ENCODE results near the gene SAA4. TPM values are rescaled to one million over a fixed set of nuclear protein-coding genes. Genes with fewer than 3 reads are reported as not detected.

SAA4 gene
- total RNA-seq, 1 experiment from 2014 or later, result not detected

- Histone ChIP-seq H3K36me3 (ENCODE audit: control insufficient read depth, insufficient read depth, low read length) (no peaks in the 10 kb centered on the region), H3K4me3 (ENCODE audit: low read depth, low read length) (no peak overlapping the region), H3K9me3 (no peaks in the 10 kb centered on the region; the same call in 1 of the 2 replicates), H3K27me3 (replicated peaks; ENCODE audit: control insufficient read depth, insufficient read depth, low read length) (no peaks in the 10 kb centered on the region; the same call in 1 of the 2 replicates), H3K4me1 (no peaks in the 10 kb centered on the region)
- no peak for TF ChIP-seq CTCF (IDR thresholded peaks at IDR 0.05; ENCODE audit: insufficient read depth in 1 of 2, low read depth in 1 of 2, low read length in 1 of 2, severe bottlenecking in 1 of 2, unreplicated experiment in 1 of 2)
- Mint-ChIP-seq H3K4me3 (ENCODE audit: unreplicated experiment) (no peak overlapping the region), H3K4me1 (ENCODE audit: low read depth, unreplicated experiment) (no peaks in the 10 kb centered on the region), H3K27me3 (ENCODE audit: insufficient read depth, unreplicated experiment) (peaks cover 3% of the 10 kb centered on the region), H3K9me3 (ENCODE audit: unreplicated experiment) (peaks cover 18% of the 10 kb centered on the region), H3K27ac (ENCODE audit: unreplicated experiment) (no peak overlapping the region), H3K36me3 (ENCODE audit: insufficient read depth, unreplicated experiment) (no peaks in the 10 kb centered on the region)
- BruUV-seq (replicated peaks), result no TSS peak
- intact Hi-C loops (cut with micrococcal nuclease; ENCODE audit: unreplicated experiment), result no loop called here
- CTCF ChIA-PET, result interaction anchor here (0.6 to 1.1 kb wide), 3 partner anchors 20 to 489 kb away, joined by 3 to 9 read pairs (median 3); no protein-coding TSS in a partner anchor
- DNase-seq, result no peak
- POLR2A ChIA-PET, result no interaction called here
These were observed 12.8 kb downstream of the SAA4 start for GRCh38 chr11:18223591-18224387.

DNA sequence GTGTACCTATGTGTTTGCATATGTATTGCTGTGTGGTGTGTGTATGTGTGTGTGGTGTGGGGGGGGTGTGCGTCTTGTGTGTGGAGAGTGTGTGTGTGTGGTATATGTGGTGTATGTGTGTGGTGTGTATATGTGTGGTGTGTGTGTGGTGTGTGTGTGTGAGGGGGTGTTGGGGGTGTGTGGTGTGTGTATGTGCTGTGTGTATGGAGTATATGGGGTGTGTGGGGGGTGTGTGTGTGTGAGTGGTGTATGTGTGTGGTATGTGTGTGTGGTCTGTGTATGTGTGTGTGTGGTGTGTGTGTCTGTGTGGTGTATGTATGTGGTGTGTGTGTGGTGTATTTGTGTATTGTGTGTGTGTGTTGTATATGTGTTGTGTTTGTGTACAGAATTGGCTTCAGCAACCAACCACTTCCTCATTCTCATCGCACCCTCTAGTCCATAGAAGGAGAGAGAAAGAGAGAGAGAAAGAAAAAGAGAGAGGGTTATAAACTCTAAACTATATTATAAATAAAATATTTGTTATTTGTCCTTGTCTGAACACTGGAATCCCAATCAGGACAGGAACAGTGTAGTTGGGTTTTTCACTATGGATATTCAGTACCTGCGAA lies 13.7 kb downstream of the SAA4 start:
- no peaks in the 10 kb centered on the region for H3K4me1 ChIP-seq
- H3K4me3 ChIP-seq (ENCODE audit: low read depth, low read length), result no peak overlapping the region
- Mint-ChIP-seq H3K4me3 (ENCODE audit: unreplicated experiment) (no peak overlapping the region), H3K27ac (ENCODE audit: unreplicated experiment) (no peak overlapping the region), H3K9me3 (ENCODE audit: unreplicated experiment) (peaks cover 18% of the 10 kb centered on the region), H3K27me3 (ENCODE audit: insufficient read depth, unreplicated experiment) (peaks cover 3% of the 10 kb centered on the region), H3K4me1 (ENCODE audit: low read depth, unreplicated experiment) (no peaks in the 10 kb centered on the region), H3K36me3 (ENCODE audit: insufficient read depth, unreplicated experiment) (no peaks in the 10 kb centered on the region)
- H3K9me3 ChIP-seq, result no peaks in the 10 kb centered on the region; the same call in 1 of the 2 replicates
- DNase-seq, result no peak
- ChIA-PET CTCF (interaction anchor here (1.1 kb wide), 1 partner anchor 19 kb away, joined by 3 read pairs; no protein-coding TSS in a partner anchor), POLR2A (no interaction called here)
- intact Hi-C loops (cut with micrococcal nuclease; ENCODE audit: unreplicated experiment), result no loop called here
- TF ChIP-seq CTCF (IDR thresholded peaks at IDR 0.05; ENCODE audit: insufficient read depth in 1 of 2, low read depth in 1 of 2, low read length in 1 of 2, severe bottlenecking in 1 of 2, unreplicated experiment in 1 of 2), result no peak
- BruUV-seq (replicated peaks), result no TSS peak
- no peaks in the 10 kb centered on the region; the same call in 1 of the 2 replicates for H3K27me3 ChIP-seq (replicated peaks; ENCODE audit: control insufficient read depth, insufficient read depth, low read length)
- no peaks in the 10 kb centered on the region for H3K36me3 ChIP-seq (ENCODE audit: control insufficient read depth, insufficient read depth, low read length)

GRCh38 chr11:18221274-18221876 lies 15.2 kb downstream of the SAA4 start:
- Mint-ChIP-seq H3K9me3 (ENCODE audit: unreplicated experiment) (peaks cover 18% of the 10 kb centered on the region), H3K36me3 (ENCODE audit: insufficient read depth, unreplicated experiment) (no peaks in the 10 kb centered on the region), H3K27ac (ENCODE audit: unreplicated experiment) (no peak overlapping the region), H3K4me1 (ENCODE audit: low read depth, unreplicated experiment) (no peaks in the 10 kb centered on the region), H3K27me3 (ENCODE audit: insufficient read depth, unreplicated experiment) (peaks cover 11% of the 10 kb centered on the region), H3K4me3 (ENCODE audit: unreplicated experiment) (no peak overlapping the region)
- BruUV-seq (replicated peaks), result no TSS peak
- CTCF ChIA-PET, result no interaction called here
- Histone ChIP-seq H3K36me3 (ENCODE audit: control insufficient read depth, insufficient read depth, low read length) (no peaks in the 10 kb centered on the region), H3K4me3 (ENCODE audit: low read depth, low read length) (no peak overlapping the region), H3K9me3 (no peaks in the 10 kb centered on the region; the same call in 1 of the 2 replicates), H3K27me3 (replicated peaks; ENCODE audit: control insufficient read depth, insufficient read depth, low read length) (no peaks in the 10 kb centered on the region; the same call in 1 of the 2 replicates), H3K4me1 (no peaks in the 10 kb centered on the region)
- POLR2A ChIA-PET, result no interaction called here
- intact Hi-C loops (cut with micrococcal nuclease; ENCODE audit: unreplicated experiment), result no loop called here
- no peak for DNase-seq
- TF ChIP-seq CTCF (IDR thresholded peaks at IDR 0.05; ENCODE audit: insufficient read depth in 1 of 2, low read depth in 1 of 2, low read length in 1 of 2, severe bottlenecking in 1 of 2, unreplicated experiment in 1 of 2), result no peak
